Adrenal gland (tissue), 12 donors: ENCODE measurements around the gene TMEM109. TPM values are rescaled to one million over a fixed set of nuclear protein-coding genes. Genes with fewer than 3 reads are reported as not detected.

Experiments used
- DNase-seq, 7 donors: peaks; one replicate each; pipeline ENCODE4 v3.0.0-alpha.2; 2019 to 2020
- H3K27ac ChIP-seq, 5 donors: fragments of 200-600 bp; sonication (generic) in 4 of 5; 1 replicate in 3 of 5; 2 replicates in 2 of 5; pipeline versions ENCODE4 v1.5.1 to v1.8.0; 2016 to 2020; ENCODE audit warnings: mild to moderate bottlenecking in 1 of 5
- H3K27me3 ChIP-seq: fragments of 200-600 bp; 2 replicates; pipeline ENCODE4 v1.8.0; 2021
- H3K36me3 ChIP-seq, 2 donors: fragments of 200-600 bp; replicated peaks in 1 of 2; 1 replicate in 1 of 2; 2 replicates in 1 of 2; pipeline versions ENCODE4 v1.5.1 to v1.8.0; 2018 to 2022
- H3K4me1 ChIP-seq, 2 donors: fragments of 200-600 bp; replicated peaks in 1 of 2; 1 replicate in 1 of 2; 2 replicates in 1 of 2; pipeline versions ENCODE4 v1.5.1 to v1.8.0; 2018 to 2021
- H3K4me3 ChIP-seq, 4 donors: fragments of 200-600 bp; sonication (generic) in 3 of 4; one replicate each; pipeline ENCODE4 v1.5.1; 2016 to 2018
- H3K9me3 ChIP-seq, 3 donors: fragments of 200-600 bp; sonication (generic) in 1 of 3; replicated peaks in 1 of 3; 1 replicate in 2 of 3; 2 replicates in 1 of 3; pipeline versions ENCODE4 v1.5.1 to v1.8.0; 2016 to 2021
- CTCF ChIP-seq, 6 experiments: fragments of 450-650 bp in 4 of 6; fragments of 200-600 bp in 2 of 6; sonication (generic) in 1 of 6; IDR thresholded peaks; 1 replicate in 5 of 6; 2 replicates in 1 of 6; pipeline versions ENCODE4 v1.5.1 to v1.8.0; 2016 to 2021; ENCODE audit warnings: antibody characterized with exemption in 6 of 6, mild to moderate bottlenecking in 2 of 6, moderate library complexity in 1 of 6
- POLR2A ChIP-seq, 2 donors: fragments of 450-650 bp; IDR thresholded peaks; one replicate each; pipeline ENCODE4 v1.6.1; 2017; ENCODE audit warnings: antibody characterized with exemption in 2 of 2, mild to moderate bottlenecking in 2 of 2, moderate library complexity in 1 of 2
- WGBS, 4 donors: extraction: QIAGEN DNeasy Blood & Tissue Kit in 2 of 4; methylation state at CpG; one replicate each; pipeline versions ENCODE4 v1.1.5 to v1.1.7; 2013 to 2017; 5-methylcytosine and 5-hydroxymethylcytosine counted together
- intact Hi-C, 2 donors: fragments of 100-400 bp; cut with DNase I; formaldehyde crosslinking; loops; one replicate each; pipeline versions ENCODE4 v1.14.1 to v1.15.0; 2022 to 2023
- polyA plus RNA-seq, 3 donors: library from polyadenylated mRNA; stranded (reverse); fragments of 200-250 nt in 2 of 3; fragments of 350-450 nt in 1 of 3; fragmentation: Illumina TruSeq in 1 of 3; extraction: RNeasy Lipid Tissue Mini Kit (QIAGEN cat#74804) in 1 of 3; gene quantifications; one replicate each; pipeline ENCODE4 v1.2.3, GENCODE V29; 2013 to 2014
- total RNA-seq, 9 donors: library from RNA; depleted of rRNA in 4 of 9; stranded (reverse); fragments of >200 nt in 4 of 9; fragments of 120-200 nt in 1 of 9; fragmentation: NEBNext Ultra II Directional in 1 of 9; extraction: Animal tissue kit (Norgen Biotek cat#: 25700) in 1 of 9; gene quantifications; one replicate each; pipeline versions ENCODE4 v1.1.0 to v1.2.4, GENCODE V29; 2013 to 2023
- donor health status: healthy with polysubstance abuse.
- donor health status: Bipolar disorder and iron deficiency.
- donor health status: DM: yes; HTN: yes; CAD: no.
- donor health status: DM: no; HTN: no; CAD: no.
- donor health status: DM: no; HTN: no; CAD: no.
- donor health status: DM: yes; HTN: yes; CAD: no.

TMEM109 gene
- total and polyA plus RNA-seq, 12 donors, result 29.3 to 115 (median 84.8) TPM

- peak in 6 of 7 donors; percentile 45 to 81 (median 68) for DNase-seq
- intact Hi-C loops, result no loop called here
- WGBS, 4 donors, result 83 to 91% (median 88%) methylated on average over 2 to 6 of the region's 6 CpGs
- no peak for TF ChIP-seq POLR2A (IDR thresholded peaks at IDR 0.05)
- TF ChIP-seq CTCF (IDR thresholded peaks at IDR 0.05), result no peak
- Histone ChIP-seq H3K27me3 (no peaks in the 10 kb centered on the region), H3K4me3 (no peak overlapping the region), H3K36me3 (no peaks in the 10 kb centered on the region), H3K9me3 (no peaks in the 10 kb centered on the region), H3K4me1 (peaks cover 0 to 22% of the 10 kb centered on the region in 2 donors), H3K27ac (peak overlapping the region in 2 of 5 donors; percentile 30 to 40)
These were observed 41.6 kb upstream of the TMEM109 start for GRCh38 chr11:60872124-60872960.

DNA sequence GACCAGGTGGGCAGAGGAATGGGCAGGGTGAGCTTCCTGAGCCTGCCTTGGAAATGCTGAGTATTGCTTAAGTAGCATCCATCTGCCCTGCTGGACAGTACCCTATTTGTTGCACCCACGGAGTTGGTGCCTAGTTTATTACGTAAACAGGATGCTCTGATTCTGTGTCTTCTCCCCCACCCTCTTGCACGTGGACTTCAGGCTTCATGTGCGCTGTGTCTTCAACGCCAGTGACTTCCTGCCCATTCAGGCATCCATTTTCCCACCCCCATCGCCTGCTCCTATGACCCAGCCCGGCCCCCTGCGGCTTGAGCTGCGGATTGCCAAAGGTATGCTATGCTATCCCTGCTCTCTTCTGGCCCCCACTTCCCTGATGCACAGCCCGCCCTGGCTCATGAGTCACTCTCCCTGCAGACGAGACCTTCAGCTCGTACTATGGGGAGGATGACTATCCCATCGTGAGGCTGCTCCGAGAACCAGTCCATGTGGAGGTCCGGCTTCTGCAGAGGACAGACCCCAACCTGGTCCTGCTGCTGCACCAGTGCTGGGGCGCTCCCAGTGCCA is 40.9 kb upstream of the TMEM109 start:
- peak; percentile 45 to 77 (median 60) for DNase-seq
- Histone ChIP-seq H3K27ac (peak overlapping the region in 2 of 5 donors; percentile 30 to 40), H3K36me3 (no peaks in the 10 kb centered on the region), H3K4me3 (no peak overlapping the region), H3K4me1 (peaks cover 0 to 22% of the 10 kb centered on the region in 2 donors), H3K27me3 (no peaks in the 10 kb centered on the region), H3K9me3 (no peaks in the 10 kb centered on the region)
- 39 to 55% (median 42%) methylated on average over 13 to 16 of the region's 16 CpGs for WGBS, 4 donors
- intact Hi-C loops, result no loop called here
- TF ChIP-seq POLR2A (IDR thresholded peaks at IDR 0.05) (no peak), CTCF (IDR thresholded peaks at IDR 0.05) (no peak)

DNA sequence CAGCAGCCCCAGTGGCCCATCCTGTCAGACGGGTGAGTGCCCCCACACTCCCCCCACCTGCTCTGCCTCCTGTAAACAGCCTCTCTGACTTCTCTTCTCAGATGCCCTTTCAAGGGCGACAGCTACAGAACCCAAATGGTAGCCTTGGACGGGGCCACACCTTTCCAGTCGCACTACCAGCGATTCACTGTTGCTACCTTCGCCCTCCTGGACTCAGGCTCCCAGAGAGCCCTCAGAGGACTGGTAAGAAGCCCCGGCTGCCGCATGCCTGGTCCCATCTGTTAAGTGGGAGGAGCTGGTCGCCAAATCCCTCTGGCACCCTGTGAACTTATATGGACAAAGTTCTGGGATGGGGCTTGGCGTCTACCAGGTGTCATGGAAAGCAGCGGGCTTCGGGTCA is 40.4 kb upstream of the TMEM109 start:
- intact Hi-C loops, result no loop called here
- no peaks in the 10 kb centered on the region for H3K27me3 ChIP-seq
- DNase-seq, result peak in 3 of 7 donors; percentile 6 to 43 (median 19)
- no peaks in the 10 kb centered on the region for H3K36me3 ChIP-seq
- WGBS, 4 donors, result 65 to 70% (median 68%) methylated on average over 10 to 12 of the region's 12 CpGs
- H3K9me3 ChIP-seq, result no peaks in the 10 kb centered on the region
- TF ChIP-seq POLR2A (IDR thresholded peaks at IDR 0.05) (no peak), CTCF (IDR thresholded peaks at IDR 0.05) (no peak)
- peaks cover 0 to 22% of the 10 kb centered on the region in 2 donors for H3K4me1 ChIP-seq
- H3K4me3 ChIP-seq, result no peak overlapping the region
- peak overlapping the region in 1 of 5 donors; percentile 36 for H3K27ac ChIP-seq
